OCI-M1 (cell line): ENCODE measurements around the gene SYNPR.
A peak's percentile ranks its signal among the peaks of the same experiment; 100 is the strongest.

Experiments used
- DNase-seq: peaks from one replicate; lab custom pipeline; 2025; lab: John Stamatoyannopoulos, UW

SYNPR gene

DNA sequence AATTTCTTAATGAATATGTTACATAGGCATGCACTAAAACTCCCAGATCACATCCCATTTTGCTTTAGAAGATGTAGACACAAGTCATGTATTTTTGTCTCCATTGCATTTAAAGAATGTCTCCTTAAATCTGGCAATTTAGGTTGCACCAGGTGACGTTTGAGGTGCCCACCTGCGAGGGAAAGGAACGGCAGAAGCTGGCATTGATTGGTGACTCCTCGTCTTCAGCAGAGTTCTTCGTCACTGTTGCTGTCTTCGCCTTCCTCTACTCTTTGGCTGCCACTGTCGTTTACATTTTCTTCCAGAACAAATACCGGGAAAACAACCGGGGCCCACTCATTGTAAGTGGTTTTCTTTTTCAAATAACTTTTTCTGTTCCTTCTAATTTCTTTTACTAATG is 278.3 kb downstream of the SYNPR start:
- DNase-seq, result no peak

DNA sequence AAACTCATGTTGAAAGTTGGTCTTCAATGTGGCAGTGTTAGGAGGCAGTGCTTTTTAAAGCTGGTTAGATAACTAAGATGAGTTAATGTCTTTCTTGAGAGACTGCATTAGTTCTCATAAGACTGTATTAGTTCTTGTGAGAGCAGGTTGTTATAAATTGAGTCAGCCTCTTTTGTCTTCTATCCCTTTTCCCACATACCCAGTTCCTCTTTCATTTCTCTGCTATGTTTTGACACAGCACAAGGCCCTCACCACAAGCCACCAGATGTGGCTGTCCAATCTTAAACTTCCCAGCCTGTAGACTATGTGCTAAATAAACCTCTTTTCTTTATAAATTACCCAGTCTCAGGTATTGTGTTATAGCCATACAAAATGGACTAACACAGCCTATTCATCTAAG is 279.8 kb downstream of the SYNPR start:
- peak; percentile 50 for DNase-seq

DNA sequence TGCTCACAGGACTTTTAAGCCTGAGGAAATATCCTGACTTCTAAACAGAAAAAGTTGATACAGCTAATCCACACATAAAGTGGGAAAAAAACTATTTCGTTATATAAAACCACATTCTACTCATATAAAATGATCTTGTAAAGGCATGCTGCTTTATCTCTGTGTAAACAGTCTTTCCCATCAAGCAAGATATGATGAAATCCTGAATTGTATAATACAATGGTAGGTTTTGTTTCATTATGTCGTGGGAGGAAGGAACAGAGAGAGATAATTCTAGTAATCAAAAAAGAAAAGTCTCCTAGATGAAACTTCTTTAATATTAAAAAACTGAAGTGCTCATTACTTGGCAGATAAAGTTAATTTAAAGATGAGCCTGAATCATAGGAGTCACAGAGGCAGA is 281.8 kb downstream of the SYNPR start:
- peak; percentile 17 for DNase-seq

DNA sequence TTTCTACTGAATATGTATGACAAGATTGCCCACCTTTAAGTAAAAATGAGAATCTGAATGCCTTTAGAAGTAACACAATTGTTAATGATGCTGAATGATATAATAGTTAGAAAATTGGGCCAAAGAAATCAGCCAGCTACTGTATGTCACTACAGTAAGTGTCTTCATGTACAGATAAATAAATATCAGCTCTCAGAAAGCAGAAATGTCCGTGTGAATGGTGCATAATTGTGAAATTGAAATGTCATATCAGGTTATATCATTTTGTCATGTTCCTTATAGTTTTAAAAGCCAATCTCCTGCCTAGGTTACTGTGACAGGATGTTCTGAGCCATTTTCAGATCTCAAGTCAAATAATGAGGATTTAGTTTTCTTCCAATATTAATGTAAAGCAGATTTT is 283.8 kb downstream of the SYNPR start:
- DNase-seq, result no peak

DNA sequence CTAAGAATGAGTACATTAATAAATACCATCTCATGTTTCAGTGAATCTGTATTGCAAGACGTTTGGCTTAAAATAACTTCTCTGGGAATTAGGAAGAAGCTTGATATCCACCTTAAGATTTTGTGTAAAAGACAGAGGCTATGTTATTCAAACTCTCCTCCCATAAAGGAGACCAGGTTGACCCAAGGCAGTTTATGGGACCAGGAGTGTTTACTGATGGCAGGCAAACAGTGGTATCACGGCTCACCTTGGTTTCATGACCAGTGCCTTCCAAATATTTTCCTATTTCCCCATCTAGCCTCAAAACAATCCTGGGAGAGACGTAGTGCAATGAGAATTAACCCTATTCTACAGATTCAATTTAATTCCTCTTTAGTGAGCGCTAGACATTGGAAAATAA is 284.2 kb downstream of the SYNPR start:
- no peak for DNase-seq

DNA sequence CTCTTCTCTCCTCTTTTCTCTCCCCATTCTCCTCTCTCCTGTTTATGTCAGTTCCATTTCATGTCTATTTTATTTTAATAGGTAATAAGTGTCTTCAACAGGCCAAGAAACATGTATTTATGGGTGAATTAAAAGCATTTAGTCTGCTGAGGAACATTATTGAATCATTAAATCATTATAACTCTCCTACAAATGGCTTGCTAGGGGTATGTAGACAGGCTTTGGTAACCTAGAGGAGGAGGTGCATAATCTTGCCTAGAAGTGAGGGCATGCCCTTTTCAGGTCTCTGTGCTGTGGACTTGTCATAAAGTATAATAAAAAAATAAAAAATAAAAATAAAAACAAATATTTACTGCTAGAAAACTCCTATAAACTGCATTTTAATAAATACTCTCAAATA is 285.5 kb downstream of the SYNPR start:
- no peak for DNase-seq

DNA sequence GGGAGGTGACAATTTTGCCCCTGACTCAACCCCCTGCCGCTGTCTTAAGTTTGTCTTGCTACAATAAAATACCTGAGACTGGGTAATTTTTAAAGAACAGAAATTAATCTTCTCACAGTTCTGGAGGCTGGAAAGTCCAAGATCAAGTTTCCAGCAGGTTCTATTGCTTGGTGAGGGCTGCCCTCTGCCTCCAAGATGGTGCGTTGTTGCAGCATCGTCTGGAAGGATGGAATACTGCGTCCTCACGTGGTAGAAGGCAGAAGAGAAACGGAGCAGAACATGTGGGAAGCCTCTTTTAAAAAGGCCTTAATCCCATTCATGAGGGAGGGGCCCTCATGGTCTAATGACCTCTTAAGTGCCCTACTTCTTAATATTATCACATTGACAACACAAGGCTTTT is 287.1 kb downstream of the SYNPR start:
- peak; percentile 5 for DNase-seq

DNA sequence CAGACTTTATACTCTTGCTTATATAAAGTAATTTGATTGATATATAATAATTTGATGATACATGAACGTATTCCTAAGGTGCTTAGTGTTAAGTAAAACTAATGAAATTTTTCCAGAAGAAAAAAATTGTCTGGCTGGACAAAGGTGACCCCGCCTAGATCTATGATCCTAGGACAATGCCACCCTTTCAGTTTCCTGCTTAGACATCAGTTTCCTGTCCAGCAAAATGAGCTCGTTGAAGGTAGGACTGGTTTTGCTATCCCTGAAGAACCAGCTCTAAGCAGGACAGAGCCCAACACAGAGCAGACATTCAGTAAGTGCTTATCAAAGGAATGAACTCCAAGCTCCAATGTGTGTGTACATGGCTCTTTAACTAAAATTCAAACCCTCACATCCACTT is 293.6 kb downstream of the SYNPR start:
- no peak for DNase-seq

DNA sequence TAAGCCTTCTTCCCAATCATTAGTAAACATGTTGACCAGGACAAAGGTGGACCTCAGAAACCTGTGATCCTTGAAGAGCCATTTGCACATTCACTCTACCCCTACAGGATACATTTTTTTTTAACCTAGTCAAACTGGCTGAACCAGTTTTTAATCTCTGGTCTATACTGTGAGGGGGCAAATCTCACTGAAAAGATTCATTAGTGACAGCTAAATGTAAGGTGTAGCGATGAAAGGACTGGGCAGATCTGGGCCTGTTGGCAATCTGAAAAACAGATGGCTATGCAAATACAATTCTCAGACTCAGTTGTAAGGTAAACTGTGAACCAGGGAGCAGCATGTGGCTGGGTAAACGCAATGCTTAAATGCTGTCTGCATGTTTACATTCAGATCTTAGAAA is 298.7 kb downstream of the SYNPR start:
- no peak for DNase-seq

DNA sequence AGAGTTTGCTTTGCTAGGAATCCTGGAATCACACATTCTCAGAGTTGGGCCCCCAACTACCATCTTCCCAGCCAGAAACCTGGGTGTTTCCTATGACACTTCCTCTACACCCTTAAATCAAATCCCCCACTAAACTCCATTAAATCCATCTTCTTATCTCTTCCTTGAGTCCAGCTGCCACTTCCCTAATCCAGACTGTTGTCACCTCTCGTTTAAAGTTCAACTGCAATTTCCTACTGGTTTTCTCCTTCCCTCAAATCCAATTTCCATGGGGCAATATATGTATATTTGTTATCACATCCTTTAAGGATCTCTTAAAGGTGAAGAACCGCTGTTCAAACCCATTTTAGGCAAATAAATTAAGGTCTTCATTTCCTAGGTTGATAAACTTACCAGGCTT is 300.8 kb downstream of the SYNPR start:
- peak; percentile 5 for DNase-seq

DNA sequence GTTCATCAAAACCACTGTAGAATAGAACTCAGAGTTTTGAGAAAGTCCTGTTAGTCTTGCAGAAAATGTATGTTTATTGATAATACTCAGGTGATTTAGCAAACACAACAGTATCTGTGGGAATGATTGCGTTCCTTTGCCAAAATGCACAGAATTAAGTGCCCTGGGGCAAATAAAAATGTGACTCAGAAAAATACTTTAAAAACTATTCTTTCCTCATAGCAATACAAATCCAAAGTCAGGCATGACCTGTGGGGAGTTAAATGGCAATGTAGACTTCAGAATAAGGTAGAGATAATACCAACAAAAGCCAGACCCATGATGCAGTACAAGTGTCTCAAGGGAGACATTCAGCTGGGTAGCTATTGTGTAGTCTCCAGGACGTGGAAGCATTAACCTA is 302.0 kb downstream of the SYNPR start:
- no peak for DNase-seq

DNA sequence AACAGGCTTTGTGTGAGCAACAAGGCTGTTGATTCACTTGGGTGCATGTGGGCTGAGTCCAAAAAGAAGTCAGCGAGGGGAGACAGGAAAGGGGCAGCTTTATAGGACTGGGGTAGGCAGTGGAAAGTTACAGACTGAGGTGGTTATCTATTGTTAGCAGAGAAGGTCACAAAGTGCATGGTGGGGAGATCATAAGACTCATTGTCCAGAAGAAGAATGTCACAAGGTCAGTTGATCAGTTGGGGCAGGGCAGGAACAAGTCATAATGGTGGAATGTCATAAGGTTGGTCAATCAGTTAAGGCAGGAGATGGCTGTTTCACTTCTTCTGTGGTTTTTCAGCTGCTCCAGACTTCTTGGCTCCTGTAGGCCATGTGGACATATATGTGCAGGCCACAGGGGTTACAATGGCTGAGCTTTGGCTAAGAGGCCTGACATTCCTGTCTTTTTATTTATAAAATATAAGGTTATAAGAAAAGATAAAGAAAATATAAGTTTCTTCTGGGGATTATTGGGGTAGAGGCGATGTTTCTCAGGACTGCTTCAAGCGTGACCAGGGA is 304.9 kb downstream of the SYNPR start:
- peak; percentile 71 for DNase-seq

DNA sequence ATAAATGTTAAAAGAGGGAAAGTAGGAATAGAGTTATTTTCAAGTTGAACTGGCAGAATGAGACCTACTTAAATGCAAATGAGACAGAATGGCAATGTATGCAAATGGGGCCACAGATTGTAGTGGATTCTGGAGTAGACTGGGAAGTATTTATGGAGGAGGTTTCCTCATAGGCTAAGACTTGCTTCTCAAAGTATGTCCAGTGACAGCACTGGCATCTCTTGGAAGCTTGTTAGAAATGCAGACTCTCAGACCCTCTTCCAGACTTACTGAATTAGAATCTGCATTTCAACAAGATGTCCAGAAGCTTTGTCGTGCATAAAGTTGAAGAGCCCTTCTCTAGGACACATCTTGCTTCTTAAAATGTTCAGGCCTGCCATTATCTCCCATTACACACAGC is 306.6 kb downstream of the SYNPR start:
- DNase-seq, result no peak

DNA sequence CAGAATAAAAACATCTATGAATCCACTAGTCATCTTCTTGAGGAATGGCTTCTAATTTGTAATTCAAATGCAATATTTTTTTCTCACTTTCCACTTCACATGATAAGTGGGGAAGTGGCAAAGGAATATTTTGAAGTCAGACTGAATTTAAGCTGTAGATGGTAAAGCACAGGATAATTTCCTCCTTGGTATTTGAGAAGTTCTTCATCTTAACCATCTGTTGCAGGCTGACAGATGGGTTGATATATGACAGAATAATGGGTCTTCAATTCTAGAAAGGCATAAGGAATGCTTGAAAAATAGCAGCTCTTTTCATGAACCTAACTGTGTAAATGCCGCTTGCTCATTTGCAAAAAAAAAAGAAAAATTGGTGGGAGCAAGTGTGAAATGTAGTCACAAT is 307.8 kb downstream of the SYNPR start:
- no peak for DNase-seq

DNA sequence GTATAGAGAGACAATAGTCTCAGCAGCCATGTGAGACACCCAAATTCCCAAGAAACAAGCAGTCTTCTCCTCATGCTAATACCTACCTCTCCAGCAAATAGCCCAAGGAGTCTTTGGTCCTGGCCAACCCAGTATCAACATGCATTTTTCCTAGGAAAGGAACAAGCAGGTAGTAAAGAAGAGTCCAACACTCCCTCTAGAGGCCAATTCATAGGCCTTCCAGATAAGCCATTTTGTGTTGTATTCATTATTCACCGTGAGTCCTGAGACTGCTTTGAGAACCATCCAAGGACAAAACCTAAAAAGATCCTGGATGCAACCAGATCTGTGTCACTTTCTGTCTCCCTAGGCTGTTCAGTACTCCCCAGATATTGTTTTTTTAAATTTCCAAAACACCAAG is 310.8 kb downstream of the SYNPR start:
- DNase-seq, result no peak

DNA sequence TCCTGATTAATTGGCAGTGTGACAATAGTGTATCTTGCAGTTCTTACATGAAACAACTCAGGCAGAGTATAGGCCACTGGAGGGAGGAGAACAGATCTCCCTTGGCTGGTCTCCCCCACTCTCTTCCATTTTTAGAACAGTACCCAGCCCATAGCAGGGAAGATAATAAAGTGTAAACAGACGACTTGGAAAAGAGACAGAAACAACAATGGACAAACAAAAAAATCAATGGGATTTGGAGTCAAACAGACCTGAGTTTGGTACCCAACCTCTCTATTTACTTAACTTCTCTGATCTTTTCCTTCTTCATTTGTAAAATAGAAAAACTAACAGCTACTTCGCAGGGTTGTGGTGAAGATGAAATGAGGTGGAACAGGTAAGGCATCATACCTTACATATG is 315.7 kb downstream of the SYNPR start:
- DNase-seq, result no peak

DNA sequence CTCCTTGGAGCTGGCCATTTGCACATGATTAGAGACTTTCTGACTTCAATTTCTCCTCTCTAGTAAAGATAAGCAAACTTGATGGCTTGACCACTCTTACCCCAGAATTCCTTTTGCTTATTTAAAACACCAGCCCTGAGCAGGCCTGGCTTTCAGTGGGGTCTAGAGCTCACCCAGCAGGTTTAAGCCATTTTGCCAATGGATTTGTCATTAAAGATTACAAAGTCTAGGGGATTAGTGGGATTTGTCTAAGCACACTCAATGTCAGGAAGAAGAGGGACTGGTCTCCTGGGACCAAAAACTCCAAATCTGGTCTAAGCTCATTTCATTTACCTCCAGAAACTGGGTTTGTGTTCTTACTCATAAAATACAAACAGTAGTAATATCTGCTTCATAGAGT is 317.1 kb downstream of the SYNPR start:
- no peak for DNase-seq

DNA sequence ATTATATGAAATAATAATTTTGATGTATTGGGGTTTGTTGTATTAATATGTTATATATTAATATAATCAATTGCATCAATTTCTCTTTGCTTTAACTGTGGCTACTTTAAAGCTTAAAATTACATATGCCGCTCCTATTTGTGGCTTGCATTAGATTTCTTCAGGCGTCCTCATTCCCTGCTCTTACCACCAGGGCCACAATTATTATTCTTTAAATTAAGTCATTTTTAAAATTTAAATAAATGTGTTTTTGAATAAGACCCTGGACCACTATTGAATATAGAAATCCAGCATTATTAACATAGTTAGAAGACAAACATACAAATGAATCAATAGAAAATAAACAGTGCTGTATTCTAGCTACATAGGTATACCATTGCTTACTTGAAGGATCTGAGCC is 318.9 kb downstream of the SYNPR start:
- no peak for DNase-seq

DNA sequence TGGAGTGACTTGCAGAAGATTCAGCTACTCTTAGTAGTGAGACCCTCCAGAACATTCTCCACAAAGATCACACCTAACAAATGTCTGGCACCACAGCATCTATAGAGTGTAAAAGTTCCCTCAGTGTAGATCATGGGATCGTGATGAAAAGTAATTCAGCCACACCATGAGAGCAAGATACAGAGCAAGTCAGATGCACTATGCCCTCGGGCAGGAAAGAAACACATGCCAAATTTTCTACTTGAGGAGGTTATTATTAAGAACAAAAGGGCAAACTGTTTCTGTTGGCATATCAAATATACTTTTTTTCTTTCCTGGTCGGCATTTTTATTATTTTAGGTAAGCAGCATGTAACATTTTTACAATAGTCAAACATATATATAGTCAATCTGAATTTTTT is 329.6 kb downstream of the SYNPR start:
- DNase-seq, result no peak

DNA sequence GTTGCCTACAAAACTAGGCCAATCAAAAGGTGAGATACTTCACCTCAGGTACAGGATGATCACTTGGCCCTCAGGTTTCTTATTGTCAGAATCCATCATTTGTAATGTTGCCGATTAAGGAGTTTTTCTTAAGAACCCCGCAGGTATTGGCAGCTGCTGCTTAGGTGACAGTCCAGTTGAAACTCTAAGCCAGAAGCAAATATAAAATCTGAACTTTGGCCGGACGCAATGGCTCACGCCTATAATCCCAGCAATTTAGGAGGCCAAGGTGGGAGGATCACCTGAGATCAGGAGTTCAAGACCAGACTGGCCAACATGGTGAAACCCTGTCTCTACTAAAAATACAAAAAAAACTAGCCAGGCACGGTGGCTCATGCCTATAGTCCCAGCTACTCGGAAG is 331.3 kb downstream of the SYNPR start:
- no peak for DNase-seq

DNA sequence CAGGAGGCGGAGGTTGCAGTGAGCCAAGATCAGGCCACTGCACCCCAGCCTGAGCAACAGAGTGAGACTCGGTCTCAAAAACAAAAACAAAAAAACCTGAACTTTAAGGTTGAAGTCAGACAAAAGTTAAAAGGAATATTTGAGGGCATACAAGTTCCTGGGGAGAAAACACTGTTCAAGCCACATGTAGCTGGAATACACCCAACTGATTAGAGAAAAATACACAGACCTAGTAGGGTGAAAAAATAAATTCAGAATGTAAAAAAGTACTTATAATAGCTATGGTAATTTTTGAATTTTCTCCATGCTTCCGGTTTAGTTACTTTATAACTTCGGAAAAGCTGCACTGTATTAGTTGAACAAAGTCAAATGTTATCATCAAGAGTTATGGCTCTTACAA is 331.7 kb downstream of the SYNPR start:
- no peak for DNase-seq

DNA sequence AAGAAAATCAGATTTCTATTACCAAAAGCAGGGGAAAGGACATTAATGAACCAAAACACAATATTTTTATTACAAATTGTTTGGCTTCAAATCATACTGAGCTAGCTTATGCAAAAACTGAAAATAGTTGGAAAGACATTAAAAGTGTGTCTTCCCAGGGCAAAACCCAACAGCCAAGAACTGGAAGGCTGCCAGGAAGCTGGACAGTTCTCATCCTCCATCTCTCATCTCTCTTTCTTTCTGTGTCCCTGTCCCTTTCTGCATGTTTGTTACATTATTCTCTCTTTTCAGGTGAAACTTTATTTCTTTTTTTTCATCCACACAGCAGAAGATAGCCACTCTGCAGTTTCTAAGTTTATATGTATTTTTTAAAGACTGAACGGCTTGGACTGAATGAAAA is 333.3 kb downstream of the SYNPR start:
- no peak for DNase-seq

DNA sequence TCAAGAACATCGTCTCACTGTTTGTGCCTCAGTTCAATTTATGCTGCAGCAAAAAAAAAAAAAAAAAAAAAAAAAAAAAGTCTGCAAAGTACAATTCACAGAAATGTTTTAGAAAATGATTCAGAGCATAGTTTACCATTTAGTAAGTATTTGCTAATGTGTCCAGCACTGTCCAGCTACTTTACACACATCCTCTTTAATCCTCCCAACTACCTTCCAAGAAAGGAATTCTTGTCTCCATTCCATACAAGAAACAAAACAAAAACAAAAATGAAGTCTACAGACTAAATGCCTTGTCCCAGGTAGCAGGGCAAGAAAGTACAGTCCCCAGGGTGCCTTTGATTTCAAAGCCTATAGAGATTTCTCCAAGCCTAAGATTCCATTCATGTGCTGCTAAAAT is 335.5 kb downstream of the SYNPR start:
- DNase-seq, result no peak

DNA sequence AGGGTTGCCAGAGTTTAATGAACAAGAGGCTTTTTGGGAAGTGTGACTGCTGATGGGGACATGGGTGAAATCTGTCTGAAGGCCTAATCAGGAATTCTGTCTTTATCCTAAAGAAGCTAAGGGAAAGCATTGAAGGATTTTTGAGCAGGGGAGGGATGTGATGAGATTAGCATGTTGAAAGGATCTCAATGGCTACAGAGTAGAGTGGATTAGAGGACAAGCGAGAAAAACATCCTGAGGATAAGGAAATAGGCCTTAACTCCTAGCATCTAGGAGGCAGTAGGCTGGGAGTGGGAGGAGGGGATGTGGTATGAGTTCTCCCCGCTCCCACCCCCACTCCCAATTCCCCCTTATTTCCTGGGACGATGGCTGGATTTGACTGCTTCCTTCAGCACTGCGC is 339.3 kb downstream of the SYNPR start:
- no peak for DNase-seq

DNA sequence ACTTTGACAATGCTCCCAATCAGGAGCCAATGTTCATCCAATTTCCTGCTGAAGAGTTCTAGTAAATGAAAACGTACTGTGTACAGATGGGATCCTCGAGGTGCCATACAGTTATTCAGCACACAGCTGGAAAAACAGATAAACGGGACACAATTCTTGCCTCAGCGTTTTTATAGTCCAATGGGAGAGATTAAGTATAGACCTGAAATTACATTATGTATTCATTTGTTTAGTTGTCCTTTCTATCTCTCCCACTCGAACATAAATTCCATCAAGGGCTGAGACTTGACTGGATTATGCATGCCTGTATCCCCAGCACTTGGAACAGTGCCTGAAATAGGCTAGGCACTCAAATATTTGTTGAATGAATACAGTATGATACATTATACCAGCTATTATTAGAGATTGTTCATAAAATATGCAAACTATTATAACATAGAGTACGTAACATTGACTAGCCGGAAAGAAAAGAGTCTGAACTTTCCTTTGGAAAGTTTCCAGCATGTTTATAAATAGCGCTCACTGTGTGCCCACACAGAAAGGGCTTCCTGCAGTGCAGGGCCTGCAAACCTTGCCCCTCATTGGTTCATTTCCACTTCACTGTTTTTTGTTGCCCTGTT is 346.9 kb downstream of the SYNPR start:
- no peak for DNase-seq
